H1 (cell line): Measurements from ENCODE around the gene GGTLC2. TPM values are rescaled to one million over a fixed set of nuclear protein-coding genes. Genes with fewer than 3 reads are reported as not detected.

ENCODE experiments used
- ASH2L ChIP-seq: fragments of 200-600, 300-600 bp; sonication (generic); IDR thresholded peaks from one replicate; pipeline ENCODE4 v1.7.1; 2017; ENCODE audit warnings: low read length
- CBX5 ChIP-seq: fragments of 300-800, 300-1000 bp; sonication (generic); IDR thresholded peaks from 2 replicates; pipeline ENCODE4 v1.7.1; 2016; ENCODE audit warnings: antibody characterized with exemption, low read length, low read depth
- CBX8 ChIP-seq: fragments of 300-800, 300-1000 bp; sonication (generic); IDR thresholded peaks from 2 replicates; pipeline ENCODE4 v1.7.1; 2016; ENCODE audit warnings: low read depth, low read length, borderline replicate concordance
- EGR1 ChIP-seq: IDR thresholded peaks from 2 replicates; pipeline ENCODE4 v1.6.1; 2011; ENCODE audit warnings: low read depth, low read length, borderline replicate concordance
- KDM5A ChIP-seq: fragments of 200-600 bp; IDR thresholded peaks from 2 replicates; pipeline ENCODE4 v1.7.1; 2012; ENCODE audit warnings: mild to moderate bottlenecking, low read length, inconsistent platforms, mixed read lengths
- PHF8 ChIP-seq: fragments of 200-600 bp; sonication (generic); conservative IDR thresholded peaks from 2 replicates; pipeline ENCODE4 v1.7.1; 2012; ENCODE audit warnings: low read depth, mild to moderate bottlenecking, inconsistent platforms, low read length, moderate library complexity
- POLR2A ChIP-seq, 2 experiments: IDR thresholded peaks; 1 replicate in 1 of 2; 2 replicates in 1 of 2; pipeline ENCODE4 v1.6.1; 2011; ENCODE audit warnings: low read depth in 2 of 2, low read length in 2 of 2, mild to moderate bottlenecking in 2 of 2; ENCODE audit errors: control extremely low read depth in 1 of 2
- polyA plus RNA-seq, 7 experiments: library from polyadenylated mRNA; depleted of rRNA in 3 of 7; stranded (reverse) in 5 of 7; unstranded in 2 of 7; fragments of >200 nt in 5 of 7; fragments of 200-250 nt in 2 of 7; gene quantifications; 1 replicate in 5 of 7; 2 replicates in 1 of 7; 4 replicates in 1 of 7; pipeline versions ENCODE4 v1.2.1 to v1.2.3, GENCODE V29; 2011 to 2013; ENCODE audit warnings: missing spikeins in 2 of 7, mixed read lengths in 2 of 7
- total RNA-seq: library from RNA; stranded (reverse); fragmentation: NEBNext Ultra II Directional; extraction: Animal tissue kit (Norgen Biotek cat#: 25700); gene quantifications from 2 replicates; pipeline ENCODE4 v1.2.1, GENCODE V29; 2021

GGTLC2 gene
- total and polyA plus RNA-seq, 2 of the 8 experiments (the other 6 are each of a cell fraction or from before 2014, with no cell fraction given): not detected

DNA sequence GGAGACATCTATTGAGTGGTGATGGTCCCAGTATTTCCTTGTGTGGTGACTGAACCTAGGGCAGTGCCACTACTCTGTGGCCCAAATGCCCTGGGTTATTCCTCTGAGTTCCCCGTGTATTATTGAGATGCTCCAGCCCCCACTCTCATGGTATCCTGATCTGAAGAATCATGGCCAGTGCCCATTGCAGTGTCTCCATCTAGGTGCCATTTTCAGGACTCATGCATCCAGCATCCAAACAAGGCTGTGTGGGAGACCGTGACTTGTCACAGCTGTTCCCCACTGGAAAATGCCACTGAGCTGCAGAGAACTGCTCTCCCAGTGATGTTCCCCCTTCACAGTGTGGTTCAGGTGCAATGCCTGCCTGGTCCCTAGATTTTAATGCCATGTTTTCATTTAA is 24.7 kb downstream of the GGTLC2 start (continued):
- TF ChIP-seq PHF8 (no peak), KDM5A (no peak), EGR1 (no peak), ASH2L (no peak), CBX8 (no peak), CBX5 (no peak), POLR2A (IDR thresholded peaks at IDR 0.05; ENCODE audit: control extremely low read depth in 1 of 2, low read depth in 2 of 2, low read length in 2 of 2) (no peak)
